GM19099 (cell line): ENCODE measurements around the gene PRKX.

ENCODE experiments used
- POLR2A ChIP-seq: IDR thresholded peaks from 3 replicates; pipeline ENCODE4 v1.6.1; 2011; ENCODE audit warnings: low read depth; ENCODE audit not compliant: insufficient read length; ENCODE audit errors: extremely low read depth

PRKX gene

DNA sequence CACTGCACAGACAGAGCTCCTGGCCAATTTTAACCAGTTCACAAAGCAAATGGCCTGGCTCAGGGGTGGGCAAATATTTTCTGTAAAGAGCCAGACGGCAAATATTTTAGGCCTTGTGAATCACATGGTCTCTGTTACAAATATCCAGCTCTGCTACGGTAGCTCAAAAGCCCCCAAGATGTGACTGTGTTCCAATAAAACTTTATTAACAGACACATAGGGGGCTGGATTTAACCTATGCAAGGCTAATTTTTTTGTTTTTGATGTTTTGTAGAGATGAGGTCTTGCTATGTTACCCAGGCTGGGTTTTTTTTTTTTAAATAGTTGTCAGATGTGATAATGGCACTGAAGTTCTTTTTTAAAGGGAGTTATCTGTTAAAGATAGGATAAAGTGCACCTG lies 65.4 kb downstream of the PRKX start:
- no peak for TF ChIP-seq POLR2A

- TF ChIP-seq POLR2A = no peak
Observed at GRCh38 chrX:3639236-3639635, 74.2 kb downstream of the PRKX start.

- no peak for TF ChIP-seq POLR2A
Observed at GRCh38 chrX:3638280-3638873, 75.1 kb downstream of the PRKX start.

GRCh38 chrX:3636803-3637202 lies 76.6 kb downstream of the PRKX start:
- no peak for TF ChIP-seq POLR2A

DNA sequence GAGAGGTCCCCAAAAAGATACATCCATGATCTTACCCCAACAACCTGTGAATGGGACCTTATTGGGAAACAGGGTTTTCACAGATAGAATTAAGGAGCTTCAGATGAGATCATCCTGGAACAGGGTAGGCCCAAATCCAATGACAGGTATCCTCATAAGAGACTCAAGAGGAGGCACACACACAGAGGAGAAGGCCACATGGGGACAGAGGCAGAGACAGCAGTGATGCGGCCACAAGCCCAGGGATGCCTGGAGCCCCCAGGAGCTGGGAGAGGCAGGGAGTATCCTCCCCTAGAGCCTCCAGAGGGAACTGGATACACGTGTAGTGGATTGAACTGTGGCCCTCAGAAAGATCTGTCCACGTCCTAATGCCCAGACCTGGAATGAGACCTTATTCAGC lies 82.3 kb downstream of the PRKX start:
- TF ChIP-seq POLR2A = no peak

DNA sequence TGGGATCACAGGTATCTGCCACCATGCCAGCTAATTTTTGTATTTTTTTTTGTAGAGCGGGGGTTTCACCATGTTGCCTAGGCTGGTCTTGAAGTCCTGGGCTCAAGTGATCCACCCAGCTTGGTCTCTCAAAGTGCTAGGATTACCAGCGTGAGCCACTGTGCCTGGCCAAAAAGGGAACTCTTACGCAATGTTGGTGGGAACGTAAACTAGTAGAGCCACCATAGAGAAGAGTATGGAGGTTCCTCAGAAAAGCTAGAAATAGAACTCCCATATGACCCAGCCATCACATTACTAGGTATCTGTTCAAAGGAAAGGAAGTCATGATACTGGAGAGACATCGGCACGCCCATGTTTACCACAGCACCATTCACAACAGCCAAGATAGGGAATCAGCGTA lies 85.9 kb downstream of the PRKX start:
- TF ChIP-seq POLR2A = no peak

DNA sequence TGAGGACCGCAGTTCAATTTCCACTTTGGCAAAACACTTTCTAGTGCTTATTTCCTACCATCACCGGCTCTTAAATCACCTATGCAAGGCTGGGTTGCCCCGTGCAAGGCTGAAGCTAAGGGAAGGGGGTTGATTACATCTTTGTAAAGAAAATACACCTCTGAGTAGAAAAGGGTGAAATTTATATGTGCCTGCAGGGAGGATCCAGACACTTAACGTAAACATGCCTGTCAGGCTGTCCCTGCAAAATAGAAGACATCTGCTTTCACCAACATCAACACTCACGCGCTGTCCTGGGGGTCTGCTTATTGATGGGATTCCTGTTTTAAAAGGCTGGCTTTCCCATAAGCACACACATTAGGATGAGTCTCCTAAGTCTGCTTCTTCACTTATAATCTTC lies 92.0 kb downstream of the PRKX start:
- TF ChIP-seq POLR2A = no peak

DNA sequence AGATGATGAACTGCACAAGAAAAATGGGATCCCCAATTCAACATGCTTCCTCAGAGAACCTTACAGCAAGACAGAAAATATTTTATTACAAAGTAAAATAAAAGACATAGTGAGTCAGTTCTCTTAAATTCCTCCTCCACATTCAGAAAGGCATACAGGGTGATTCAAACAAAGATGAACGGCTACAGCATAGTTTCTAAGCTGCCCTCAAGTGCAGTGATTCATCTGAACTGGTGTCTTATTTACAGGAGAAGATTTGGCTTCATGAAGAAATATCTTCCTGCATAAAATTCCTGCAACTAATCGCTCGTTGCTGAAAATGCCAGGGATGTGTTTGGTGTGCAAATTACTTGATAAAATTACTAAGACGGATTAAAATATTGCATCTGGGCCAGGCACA lies 103.6 kb downstream of the PRKX start:
- no peak for TF ChIP-seq POLR2A

- no peak for TF ChIP-seq POLR2A
Observed at GRCh38 chrX:3603026-3603661, 110.3 kb downstream of the PRKX start.

- no peak for TF ChIP-seq POLR2A
Observed at GRCh38 chrX:3599802-3600430, 113.5 kb downstream of the PRKX start.

- no peak for TF ChIP-seq POLR2A
Observed at GRCh38 chrX:3598709-3599108, 114.7 kb downstream of the PRKX start.

GRCh38 chrX:3598046-3598605 lies 115.3 kb downstream of the PRKX start:
- TF ChIP-seq POLR2A = no peak

- no peak for TF ChIP-seq POLR2A
Observed at GRCh38 chrX:3592184-3592583, 121.3 kb downstream of the PRKX start.

DNA sequence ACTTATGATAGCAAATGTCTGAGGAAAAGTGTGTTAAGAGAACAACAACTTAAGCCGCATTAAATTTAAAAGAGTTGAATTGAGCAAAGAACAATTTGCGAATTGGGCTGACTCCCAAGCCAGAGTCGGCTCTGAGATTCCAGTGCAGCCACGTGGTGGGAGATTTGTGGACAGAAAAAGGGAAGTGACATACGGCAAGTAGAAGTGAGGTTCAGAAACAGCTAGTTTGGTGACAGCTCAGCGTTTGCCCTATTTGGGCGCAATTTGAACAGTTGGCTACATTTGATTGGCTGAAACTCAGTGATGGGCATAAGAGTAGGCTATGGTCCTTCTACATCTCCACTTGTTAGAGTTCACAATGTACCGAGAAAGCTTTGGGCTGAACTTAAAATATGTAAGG lies 124.0 kb downstream of the PRKX start:
- no peak for TF ChIP-seq POLR2A

GRCh38 chrX:3585719-3586118 lies 127.7 kb downstream of the PRKX start:
- no peak for TF ChIP-seq POLR2A

DNA sequence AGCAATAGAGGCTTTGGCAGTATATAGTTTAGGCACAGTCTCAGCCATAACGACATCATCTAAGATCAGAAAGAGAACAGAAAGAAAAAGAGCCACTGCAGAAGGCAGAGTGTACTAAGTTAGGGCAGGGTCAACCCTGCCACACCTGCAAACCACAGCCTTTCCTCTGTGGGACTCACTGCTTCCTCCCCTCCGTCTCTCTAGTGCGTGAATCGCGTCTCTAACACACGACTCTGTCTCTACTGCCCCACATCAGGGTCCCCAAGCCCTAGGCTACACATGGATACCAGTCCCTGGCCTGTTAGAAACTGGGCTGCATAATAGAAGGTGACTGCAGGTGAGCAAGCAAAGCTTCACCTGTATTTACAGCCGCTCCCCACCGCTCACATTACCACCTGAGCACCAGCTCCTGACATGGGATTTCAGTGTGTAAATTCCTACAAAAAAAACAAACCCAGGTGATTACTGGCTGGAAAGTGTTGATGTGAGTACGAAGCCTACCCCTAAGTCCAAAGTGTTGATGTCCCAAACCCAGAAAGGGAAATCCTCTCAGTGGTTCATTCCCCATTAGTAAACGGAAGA lies 128.9 kb downstream of the PRKX start:
- TF ChIP-seq POLR2A = no peak
